ENCODE measurements around the gene RXRA. TPM values are rescaled to one million over a fixed set of nuclear protein-coding genes. Genes with fewer than 3 reads are reported as not detected.
A peak's percentile ranks its signal among the peaks of the same experiment; 100 is the strongest.

Gene RXRA
- 100 to 1,000 TPM; 105 to 165 (median 131) TPM for total RNA-seq
- long read RNA-seq, partial matches to known transcripts, result 2 of 3 reads
- long read RNA-seq, other reads (novel, unspliced or antisense), result 1 of 3 reads

- peak; percentile 94 for DNase-seq
- no peaks in the 10 kb centered on the region for H3K9me3 ChIP-seq
- peak within 1 kb of the TSS; percentile 86 to 94 (median 90) for H3K4me3 ChIP-seq
- under 1% methylated on average over 47 of the region's 156 CpGs for WGBS (ENCODE audit: insufficient coverage, low coverage, low lambda C conversion rate, missing lambda C conversion rate)
- TF ChIP-seq CTCF (IDR thresholded peaks at IDR 0.05), result peak in 2 of 4 donors; percentile 11 to 32
- TF ChIP-seq POLR2A (IDR thresholded peaks at IDR 0.05), result peak; percentile 96
- peak within 1 kb of the TSS; percentile 99 for H3K27ac ChIP-seq
- H3K36me3 ChIP-seq, result no peaks in the 10 kb centered on the region
- H3K4me1 ChIP-seq, result peaks cover 0 to 63% (median 25%) of the 10 kb centered on the region in 4 donors
- intact Hi-C loops (cut with DNase I), result loop anchor here (10.0 kb wide), 2 partner anchors 61 to 151 kb away; no protein-coding TSS in a partner anchor
- peak; percentile 20 to 45 (median 42) for ATAC-seq
- no peaks in the 10 kb centered on the region for H3K27me3 ChIP-seq
Measured at GRCh38 chr9:134325813-134326723, at the start of gene RXRA. TSS of gene RXRA (plus strand) at chr9:134326455. CDS start at chr9:134326632, 177 bp downstream.

GRCh38 chr9:134278286-134278685 is 48.0 kb upstream of the RXRA start:
- DNase-seq (no peak), ATAC-seq (no peak)
- intact Hi-C loops (cut with DNase I), result no loop called here
- WGBS (ENCODE audit: insufficient coverage, low coverage, low lambda C conversion rate, missing lambda C conversion rate), result no CpG with 5 or more reads among the region's 7 CpGs
- H3K4me3 ChIP-seq, result no peak overlapping the region
- H3K27ac ChIP-seq, result no peak overlapping the region
- TF ChIP-seq CTCF (IDR thresholded peaks at IDR 0.05), result no peak
- no peak for TF ChIP-seq POLR2A (IDR thresholded peaks at IDR 0.05)
- H3K4me1 ChIP-seq, result peaks cover 0 to 9% (median 2%) of the 10 kb centered on the region in 4 donors
- H3K27me3 ChIP-seq, result no peaks in the 10 kb centered on the region
- no peaks in the 10 kb centered on the region for H3K36me3 ChIP-seq
- H3K9me3 ChIP-seq, result no peaks in the 10 kb centered on the region

- DNase-seq (no peak), ATAC-seq (no peak)
- 89% methylated on average over 8 of the region's 8 CpGs for WGBS (ENCODE audit: insufficient coverage, low coverage, low lambda C conversion rate, missing lambda C conversion rate)
- Histone ChIP-seq H3K27me3 (no peaks in the 10 kb centered on the region), H3K9me3 (no peaks in the 10 kb centered on the region), H3K36me3 (no peaks in the 10 kb centered on the region), H3K4me3 (no peak overlapping the region), H3K27ac (no peak overlapping the region), H3K4me1 (peaks cover 0 to 17% (median 6%) of the 10 kb centered on the region in 4 donors)
- intact Hi-C loops (cut with DNase I), result no loop called here
- TF ChIP-seq CTCF (IDR thresholded peaks at IDR 0.05) (no peak), POLR2A (IDR thresholded peaks at IDR 0.05) (no peak)
Measured at GRCh38 chr9:134278974-134279640, 47.1 kb upstream of the RXRA start.

GRCh38 chr9:134282138-134282650 is 44.1 kb upstream of the RXRA start:
- H3K4me1 ChIP-seq, result peaks cover 0 to 38% (median 16%) of the 10 kb centered on the region in 4 donors
- 100% methylated on average over 2 of the region's 19 CpGs for WGBS (ENCODE audit: insufficient coverage, low coverage, low lambda C conversion rate, missing lambda C conversion rate)

More at GRCh38 chr9:134282138-134282650, 44.1 kb upstream of the RXRA start:
- no peaks in the 10 kb centered on the region for H3K9me3 ChIP-seq
- no peak for DNase-seq
- H3K27ac ChIP-seq, result peak overlapping the region in 1 of 3 donors; percentile 81
- no peaks in the 10 kb centered on the region for H3K27me3 ChIP-seq
- ATAC-seq, result no peak
- TF ChIP-seq POLR2A (IDR thresholded peaks at IDR 0.05), result no peak
- no peak for TF ChIP-seq CTCF (IDR thresholded peaks at IDR 0.05)
- intact Hi-C loops (cut with DNase I), result no loop called here
- H3K36me3 ChIP-seq, result no peaks in the 10 kb centered on the region
- H3K4me3 ChIP-seq, result no peak overlapping the region
